HG03520 (cell line): ENCODE measurements around the gene WWOX.

ENCODE experiments used
- ATAC-seq: cut with Tn5 transposase; IDR thresholded peaks from one replicate; pipeline ENCODE4 v1.9.1; 2021; ENCODE audit warnings: mild to moderate bottlenecking, moderate library complexity; ENCODE audit not compliant: unreplicated experiment

The WWOX gene

GRCh38 chr16:78804058-78804735, 704.7 kb downstream of the WWOX start:
- no peak for ATAC-seq

- no peak for ATAC-seq
These were observed 706.1 kb downstream of the WWOX start for GRCh38 chr16:78805556-78805955.

- ATAC-seq, result no peak
These were observed 711.8 kb downstream of the WWOX start for GRCh38 chr16:78811247-78811646.

GRCh38 chr16:78812582-78812981, 713.1 kb downstream of the WWOX start:
- no peak for ATAC-seq

GRCh38 chr16:78813661-78814311, 714.3 kb downstream of the WWOX start:
- no peak for ATAC-seq

GRCh38 chr16:78815713-78816112, 716.3 kb downstream of the WWOX start:
- ATAC-seq, result no peak

- ATAC-seq, result no peak
These were observed 717.2 kb downstream of the WWOX start for GRCh38 chr16:78816499-78817195.

- ATAC-seq, result no peak
These were observed 717.8 kb downstream of the WWOX start for GRCh38 chr16:78817200-78817739.

GRCh38 chr16:78821335-78821734, 721.9 kb downstream of the WWOX start:
- no peak for ATAC-seq

GRCh38 chr16:78822509-78822908, 723.1 kb downstream of the WWOX start:
- no peak for ATAC-seq

GRCh38 chr16:78823027-78823426, 723.6 kb downstream of the WWOX start:
- no peak for ATAC-seq

GRCh38 chr16:78829280-78829679, 729.8 kb downstream of the WWOX start:
- ATAC-seq, result no peak

- ATAC-seq, result no peak
These were observed 731.1 kb downstream of the WWOX start for GRCh38 chr16:78830599-78830998.

GRCh38 chr16:78832100-78832499, 732.6 kb downstream of the WWOX start:
- no peak for ATAC-seq

- no peak for ATAC-seq
These were observed 737.5 kb downstream of the WWOX start for GRCh38 chr16:78836802-78837491.

- ATAC-seq, result no peak
These were observed 738.3 kb downstream of the WWOX start for GRCh38 chr16:78837706-78838105.

GRCh38 chr16:78838276-78838675, 738.8 kb downstream of the WWOX start:
- no peak for ATAC-seq

- no peak for ATAC-seq
These were observed 743.5 kb downstream of the WWOX start for GRCh38 chr16:78842950-78843349.

- no peak for ATAC-seq
These were observed 744.5 kb downstream of the WWOX start for GRCh38 chr16:78843978-78844377.

GRCh38 chr16:78844682-78845081, 745.2 kb downstream of the WWOX start:
- no peak for ATAC-seq

- no peak for ATAC-seq
These were observed 751.8 kb downstream of the WWOX start for GRCh38 chr16:78851266-78851665.
